ENCODE measurements around the gene SAMD11. TPM values are rescaled to one million over a fixed set of nuclear protein-coding genes. Genes with fewer than 3 reads are reported as not detected.

Gene SAMD11
- total and polyA plus RNA-seq, 2 of the 13 experiments (the other 11 are each of a cell fraction or from before 2014, with no cell fraction given) = 0.11 TPM; not detected in 1

GRCh38 chr1:905071-905749 is 18.5 kb upstream of the SAMD11 start (continued):
- no peak for TF ChIP-seq DZIP1 (CRISPR knock-in tag; IDR thresholded peaks at IDR 0.05)
- 0 out of 2 replicates have a peak, but pooled peaks have one; percentile 18 for TF ChIP-seq ZNF343 (CRISPR knock-in tag; IDR thresholded peaks at IDR 0.05)
- TF ChIP-seq ZNF124 (CRISPR knock-in tag; IDR thresholded peaks at IDR 0.05) = no peak
- TF ChIP-seq ZNF549 (CRISPR knock-in tag; IDR thresholded peaks at IDR 0.05) = no peak

- no peak overlapping the region for H3K4me3 ChIP-seq (replicated peaks in 1 of 3; ENCODE audit: insufficient read depth in 1 of 3, low read depth in 2 of 3, low read length in 3 of 3)
- in situ Hi-C loops (cut with HindIII; ENCODE audit: extremely low pct_ligation_motif_present, low pct_unique_long_range_greater_than_20kb) (no loop called here), intact Hi-C loops (cut with micrococcal nuclease; ENCODE audit: unreplicated experiment) (loop anchor here (2.0 kb wide), 1 partner anchor 33 kb away; no protein-coding TSS in a partner anchor)
- POLR2A ChIA-PET = interaction anchor here (0.9 kb wide), 1 partner anchor 32 kb away, joined by 3 read pairs; no protein-coding TSS in a partner anchor
- no peaks in the 10 kb centered on the region for H3K9me3 ChIP-seq (ENCODE audit: low read length)
- H3K9ac ChIP-seq (ENCODE audit: insufficient read depth, low read depth, low read length) = no peak overlapping the region
- H4K20me1 ChIP-seq (ENCODE audit: insufficient read depth, low read length) = no peaks in the 10 kb centered on the region
- peak; percentile 5; the same call in 1 of the 3 replicates for ATAC-seq
- FAIRE-seq = no peak
- TF ChIP-seq ZNF484 (CRISPR knock-in tag; IDR thresholded peaks at IDR 0.05; ENCODE audit: borderline replicate concordance, low read depth) = no peak
- TF ChIP-seq ZNF879 (CRISPR knock-in tag; IDR thresholded peaks at IDR 0.05) = no peak
- no peak for TF ChIP-seq MTF1 (CRISPR knock-in tag; IDR thresholded peaks at IDR 0.05)
- no peak for TF ChIP-seq ZNF317 (CRISPR knock-in tag; IDR thresholded peaks at IDR 0.05)
- TF ChIP-seq ZNF44 (CRISPR knock-in tag; IDR thresholded peaks at IDR 0.05) = no peak
- no peak for TF ChIP-seq GTF2F1 (IDR thresholded peaks at IDR 0.05; ENCODE audit: low read length)
- CTCF ChIA-PET (ENCODE audit: low intra/inter-chr PET ratio, low total read pairs) = interaction anchor here (1.4 kb wide), 1 partner anchor 11 kb away, joined by 3 read pairs; no protein-coding TSS in a partner anchor
- H3K4me1 ChIP-seq (ENCODE audit: insufficient read depth, low read length) = peaks cover 28% of the 10 kb centered on the region
- H2AFZ ChIP-seq (ENCODE audit: low read length) = no peak overlapping the region
- 35% methylated on average over 10 of the region's 13 CpGs for WGBS (ENCODE audit: low lambda C conversion rate)
- BruUV-seq (replicated peaks) = no TSS peak
- H3K79me2 ChIP-seq (ENCODE audit: insufficient read depth, low read length) = no peaks in the 10 kb centered on the region
- no peak overlapping the region for H3K27ac ChIP-seq (ENCODE audit: extremely low read length, insufficient read depth, low read length)
- H3K27me3 ChIP-seq (ENCODE audit: control insufficient read depth in 1 of 2, insufficient read depth in 2 of 2, low read length in 2 of 2) = peaks cover 25 to 68% of the 10 kb centered on the region in 2 experiments; a peak in 4 of 5 replicates
- H3K36me3 ChIP-seq (replicated peaks in 1 of 2; ENCODE audit: control insufficient read depth in 1 of 2, insufficient read depth in 2 of 2, low read length in 2 of 2) = no peaks in the 10 kb centered on the region
- no peak overlapping the region for H3K4me2 ChIP-seq (ENCODE audit: low read depth, low read length)
- DNase-seq (ENCODE audit: low spot score) = no peak
Measured at GRCh38 chr1:905811-906599, 17.7 kb upstream of the SAMD11 start.

All from HepG2 (cell line).